Vagina (tissue), 2 donors: Measurements from ENCODE around the gene NFIA. TPM values are rescaled to one million over a fixed set of nuclear protein-coding genes. Genes with fewer than 3 reads are reported as not detected.

Source experiments
- DNase-seq, 2 donors: peaks; one replicate each; pipeline ENCODE4 v3.0.0-alpha.2; 2017; ENCODE audit errors: extremely low spot score in 2 of 2
- H3K27ac ChIP-seq: fragments of 200-600 bp; sonication (generic); one replicate; pipeline ENCODE4 v1.5.1; 2019
- H3K27me3 ChIP-seq: fragments of 200-600 bp; sonication (generic); one replicate; pipeline ENCODE4 v1.5.1; 2019
- H3K36me3 ChIP-seq, 2 donors: fragments of 200-600 bp; sonication (generic); one replicate each; pipeline ENCODE4 v1.5.1; 2017 to 2019
- H3K4me1 ChIP-seq: fragments of 200-600 bp; sonication (generic); one replicate; pipeline ENCODE4 v1.5.1; 2019
- H3K4me3 ChIP-seq, 2 donors: fragments of 200-600 bp; sonication (generic); 1 replicate in 1 of 2; 2 replicates in 1 of 2; pipeline ENCODE4 v1.5.1; 2016 to 2019
- H3K9me3 ChIP-seq: fragments of 200-600 bp; sonication (generic); one replicate; pipeline ENCODE4 v1.5.1; 2019
- CTCF ChIP-seq, 3 experiments: fragments of 450-650 bp in 2 of 3; fragments of 200-600 bp in 1 of 3; sonication (generic) in 1 of 3; IDR thresholded peaks; one replicate each; pipeline ENCODE4 v1.5.1; 2017 to 2019; ENCODE audit warnings: antibody characterized with exemption in 3 of 3, mild to moderate bottlenecking in 2 of 3, moderate library complexity in 2 of 3
- POLR2A ChIP-seq, 2 donors: fragments of 450-650 bp; IDR thresholded peaks; one replicate each; pipeline ENCODE4 v1.6.1; 2017; ENCODE audit warnings: antibody characterized with exemption in 2 of 2, mild to moderate bottlenecking in 2 of 2, moderate library complexity in 2 of 2
- POLR2AphosphoS5 ChIP-seq, 2 donors: sonication (generic); formaldehyde crosslinking; IDR thresholded peaks; one replicate each; pipeline ENCODE4 v1.9.0; 2017; ENCODE audit warnings: antibody characterized with exemption in 2 of 2, mild to moderate bottlenecking in 2 of 2, low read depth in 1 of 2; ENCODE audit not compliant: insufficient read depth in 1 of 2
- intact Hi-C: fragments of 100-400 bp; cut with DNase I; formaldehyde crosslinking; loops from one replicate; pipeline ENCODE4 v1.15.1; 2023
- total RNA-seq: library from RNA; depleted of rRNA; stranded (reverse); fragments of >200 nt; gene quantifications from one replicate; pipeline ENCODE4 v1.2.3, GENCODE V29; 2016

NFIA gene
- total RNA-seq, 1 donor from 2014 or later, result 59.2 TPM

- Histone ChIP-seq H3K27ac (no peak overlapping the region), H3K4me3 (no peak overlapping the region), H3K9me3 (no peaks in the 10 kb centered on the region), H3K27me3 (no peaks in the 10 kb centered on the region), H3K36me3 (no peaks in the 10 kb centered on the region), H3K4me1 (peaks cover 6% of the 10 kb centered on the region)
- no peak for DNase-seq
- TF ChIP-seq CTCF (IDR thresholded peaks at IDR 0.05) (no peak), POLR2A (IDR thresholded peaks at IDR 0.05) (no peak), POLR2AphosphoS5 (IDR thresholded peaks at IDR 0.05; ENCODE audit: insufficient read depth in 1 of 2, low read depth in 1 of 2) (no peak)
- intact Hi-C loops, result loop anchor here (5.0 kb wide), 1 partner anchor 311 kb away; no protein-coding TSS in a partner anchor
Measured at GRCh38 chr1:61326713-61327112, 244.4 kb downstream of the NFIA start.

- Histone ChIP-seq H3K36me3 (no peaks in the 10 kb centered on the region), H3K27ac (no peak overlapping the region), H3K4me3 (no peak overlapping the region), H3K27me3 (no peaks in the 10 kb centered on the region), H3K9me3 (no peaks in the 10 kb centered on the region), H3K4me1 (peaks cover 6% of the 10 kb centered on the region)
- intact Hi-C loops, result loop anchor here (5.0 kb wide), 1 partner anchor 310 kb away; no protein-coding TSS in a partner anchor
- DNase-seq, result no peak
- TF ChIP-seq POLR2AphosphoS5 (IDR thresholded peaks at IDR 0.05; ENCODE audit: insufficient read depth in 1 of 2, low read depth in 1 of 2) (no peak), CTCF (IDR thresholded peaks at IDR 0.05) (no peak), POLR2A (IDR thresholded peaks at IDR 0.05) (no peak)
Measured at GRCh38 chr1:61327436-61327835, 245.1 kb downstream of the NFIA start.

DNA sequence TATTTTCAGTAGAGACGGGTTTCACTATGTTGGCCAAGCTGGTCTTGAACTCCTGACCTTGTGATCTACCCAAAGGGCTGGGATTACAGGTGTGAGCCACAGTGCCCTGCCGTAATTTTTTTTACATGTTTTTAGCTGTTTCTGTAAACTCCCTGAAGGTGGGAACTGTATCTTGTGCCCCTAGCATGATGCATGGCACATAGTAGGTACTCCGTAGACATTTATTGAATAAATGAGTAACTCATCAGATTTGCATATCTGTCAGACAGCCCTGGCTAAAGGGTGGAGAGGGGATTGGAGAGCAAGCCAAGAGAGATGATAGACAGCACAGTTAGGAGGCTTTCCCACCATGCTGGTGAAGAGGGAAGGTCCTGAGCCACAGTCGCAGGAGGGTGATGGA lies 247.2 kb downstream of the NFIA start:
- no peaks in the 10 kb centered on the region for H3K27me3 ChIP-seq
- H3K4me3 ChIP-seq, result no peak overlapping the region
- no peaks in the 10 kb centered on the region for H3K9me3 ChIP-seq
- no peak for DNase-seq
- intact Hi-C loops, result loop anchor here (5.0 kb wide), 1 partner anchor 308 kb away; no protein-coding TSS in a partner anchor
- no peak overlapping the region for H3K27ac ChIP-seq
- no peak for TF ChIP-seq CTCF (IDR thresholded peaks at IDR 0.05)
- no peak for TF ChIP-seq POLR2AphosphoS5 (IDR thresholded peaks at IDR 0.05; ENCODE audit: insufficient read depth in 1 of 2, low read depth in 1 of 2)
- no peak for TF ChIP-seq POLR2A (IDR thresholded peaks at IDR 0.05)
- H3K4me1 ChIP-seq, result no peaks in the 10 kb centered on the region
- no peaks in the 10 kb centered on the region for H3K36me3 ChIP-seq

- intact Hi-C loops, result loop anchor here (10.0 kb wide), 2 partner anchors 245 to 275 kb away; partner anchors contain the start of gene NFIA
Measured at GRCh38 chr1:61330018-61330417, 247.7 kb downstream of the NFIA start.

GRCh38 chr1:61330571-61330970 lies 248.2 kb downstream of the NFIA start:
- Histone ChIP-seq H3K27ac (no peak overlapping the region), H3K4me3 (no peak overlapping the region), H3K27me3 (no peaks in the 10 kb centered on the region), H3K9me3 (no peaks in the 10 kb centered on the region), H3K4me1 (no peaks in the 10 kb centered on the region), H3K36me3 (no peaks in the 10 kb centered on the region)
- intact Hi-C loops, result loop anchor here (10.0 kb wide), 2 partner anchors 246 to 276 kb away; partner anchors contain the start of gene NFIA
- TF ChIP-seq CTCF (IDR thresholded peaks at IDR 0.05) (no peak), POLR2AphosphoS5 (IDR thresholded peaks at IDR 0.05; ENCODE audit: insufficient read depth in 1 of 2, low read depth in 1 of 2) (no peak), POLR2A (IDR thresholded peaks at IDR 0.05) (no peak)
- DNase-seq, result no peak

More at GRCh38 chr1:61330018-61330417, 247.7 kb downstream of the NFIA start:
- no peak for TF ChIP-seq POLR2A (IDR thresholded peaks at IDR 0.05)
- Histone ChIP-seq H3K9me3 (no peaks in the 10 kb centered on the region), H3K36me3 (no peaks in the 10 kb centered on the region), H3K4me1 (no peaks in the 10 kb centered on the region), H3K4me3 (no peak overlapping the region), H3K27ac (no peak overlapping the region), H3K27me3 (no peaks in the 10 kb centered on the region)
- no peak for DNase-seq
